WERI-Rb-1 (cell line): ENCODE measurements around the gene ORC5.
"Not testable (repeated sequence)": the region's sequence is repeated elsewhere in the genome, so short reads cannot be mapped to it uniquely, and the experiment has no call there.

Source experiments
- DNase-seq: peaks from one replicate; pipeline ENCODE4 v3.0.0-alpha.2; 2020
- H3K27ac ChIP-seq: fragments of 250-450 bp; sonication (Bioruptor Pico); 2 replicates; pipeline ENCODE4 v1.5.1; 2020; ENCODE audit warnings: mild to moderate bottlenecking, moderate library complexity
- H3K27me3 ChIP-seq: fragments of 250-450 bp; sonication (Bioruptor Pico); 2 replicates; pipeline ENCODE4 v1.5.1; 2021; ENCODE audit warnings: mild to moderate bottlenecking, low read depth, moderate library complexity; ENCODE audit not compliant: insufficient read depth, severe bottlenecking
- H3K36me3 ChIP-seq: fragments of 250-450 bp; sonication (Bioruptor Pico); 2 replicates; pipeline ENCODE4 v1.5.1; 2020; ENCODE audit warnings: mild to moderate bottlenecking, moderate library complexity
- H3K4me3 ChIP-seq: 2 replicates; pipeline ENCODE4 v1.5.1; 2011; ENCODE audit warnings: low read depth, mild to moderate bottlenecking, control low read depth, low read length
- H3K9me3 ChIP-seq: fragments of 250-450 bp; sonication (Bioruptor Pico); 2 replicates; pipeline ENCODE4 v1.5.1; 2021; ENCODE audit warnings: mild to moderate bottlenecking, moderate library complexity; ENCODE audit not compliant: severe bottlenecking
- CTCF ChIP-seq: IDR thresholded peaks from 2 replicates; pipeline ENCODE4 v1.5.1; 2011; ENCODE audit warnings: low read depth, mild to moderate bottlenecking, control low read depth, inconsistent platforms, low read length

Gene ORC5

GRCh38 chr7:104242638-104243037 is 34.8 kb upstream of the ORC5 start:
- H3K9me3 ChIP-seq = no peaks in the 10 kb centered on the region
- no peak overlapping the region for H3K4me3 ChIP-seq
- no peaks in the 10 kb centered on the region for H3K27me3 ChIP-seq
- DNase-seq = no peak
- H3K27ac ChIP-seq = no peak overlapping the region
- no peak for TF ChIP-seq CTCF
- H3K36me3 ChIP-seq = no peaks in the 10 kb centered on the region

- no peaks in the 10 kb centered on the region for H3K27me3 ChIP-seq
- no peak for TF ChIP-seq CTCF
- H3K27ac ChIP-seq = no peak overlapping the region
- DNase-seq = no peak
- H3K4me3 ChIP-seq = no peak overlapping the region
- no peaks in the 10 kb centered on the region for H3K9me3 ChIP-seq
- no peaks in the 10 kb centered on the region for H3K36me3 ChIP-seq
Measured at GRCh38 chr7:104241538-104242209, 33.9 kb upstream of the ORC5 start.

GRCh38 chr7:104241135-104241534 is 33.3 kb upstream of the ORC5 start:
- Histone ChIP-seq H3K9me3 (no peaks in the 10 kb centered on the region), H3K4me3 (no peak overlapping the region), H3K27ac (no peak overlapping the region), H3K36me3 (no peaks in the 10 kb centered on the region), H3K27me3 (no peaks in the 10 kb centered on the region)
- TF ChIP-seq CTCF = no peak
- DNase-seq = no peak

- TF ChIP-seq CTCF = no peak
- H3K4me3 ChIP-seq = no peak overlapping the region
- no peak overlapping the region for H3K27ac ChIP-seq
- no peak for DNase-seq
- H3K27me3 ChIP-seq = no peaks in the 10 kb centered on the region
- no peaks in the 10 kb centered on the region for H3K36me3 ChIP-seq
- no peaks in the 10 kb centered on the region for H3K9me3 ChIP-seq
Measured at GRCh38 chr7:104240401-104240800, 32.6 kb upstream of the ORC5 start.

GRCh38 chr7:104234990-104235389 is 27.2 kb upstream of the ORC5 start:
- H3K36me3 ChIP-seq, H3K27ac ChIP-seq, H3K9me3 ChIP-seq, H3K27me3 ChIP-seq, DNase-seq, H3K4me3 ChIP-seq: not testable (repeated sequence)

- DNase-seq = peak; percentile 57
Measured at GRCh38 chr7:104231054-104232046, 23.5 kb upstream of the ORC5 start.

More at GRCh38 chr7:104231054-104232046, 23.5 kb upstream of the ORC5 start:
- Histone ChIP-seq H3K27me3 (no peaks in the 10 kb centered on the region), H3K36me3 (no peaks in the 10 kb centered on the region), H3K9me3 (no peaks in the 10 kb centered on the region), H3K27ac (no peak overlapping the region), H3K4me3 (no peak overlapping the region)
- peak; percentile 88 for TF ChIP-seq CTCF
